GM12875 (cell line): ENCODE results near the gene RPS15.

Source experiments
- H3K4me3 ChIP-seq: one replicate; pipeline ENCODE4 v1.5.1; 2011; ENCODE audit warnings: low read depth, low read length, control low read depth
- TF ChIP-seq, protein P1 (sequence below): IDR thresholded peaks from 2 replicates; pipeline ENCODE4 v1.5.1; 2011; ENCODE audit warnings: low read depth, mild to moderate bottlenecking, control low read depth, inconsistent platforms, low read length, moderate library complexity, borderline replicate concordance; ENCODE audit not compliant: insufficient read depth

RPS15 gene

DNA sequence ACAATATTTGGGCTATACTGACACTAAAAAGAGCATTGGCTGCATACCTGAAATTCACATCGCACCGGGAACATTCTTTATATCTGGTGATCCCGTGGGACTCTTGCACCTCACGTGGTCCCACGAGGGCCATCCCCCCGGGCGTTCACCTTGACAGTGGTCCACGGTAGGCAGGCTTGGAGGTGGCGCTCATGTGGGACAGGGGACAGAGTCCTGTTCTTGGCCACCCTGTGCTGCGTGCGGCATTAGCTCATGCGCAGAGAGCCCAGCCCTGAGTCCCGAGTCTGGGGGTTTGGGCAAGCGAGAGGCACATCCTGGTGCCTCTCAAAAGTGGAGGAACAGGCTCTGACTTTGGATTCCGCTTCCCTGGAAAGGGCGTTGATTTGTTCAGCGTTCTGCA lies 44.4 kb upstream of the RPS15 start:
- no peak overlapping the region for H3K4me3 ChIP-seq
- TF ChIP-seq, protein P1, sequence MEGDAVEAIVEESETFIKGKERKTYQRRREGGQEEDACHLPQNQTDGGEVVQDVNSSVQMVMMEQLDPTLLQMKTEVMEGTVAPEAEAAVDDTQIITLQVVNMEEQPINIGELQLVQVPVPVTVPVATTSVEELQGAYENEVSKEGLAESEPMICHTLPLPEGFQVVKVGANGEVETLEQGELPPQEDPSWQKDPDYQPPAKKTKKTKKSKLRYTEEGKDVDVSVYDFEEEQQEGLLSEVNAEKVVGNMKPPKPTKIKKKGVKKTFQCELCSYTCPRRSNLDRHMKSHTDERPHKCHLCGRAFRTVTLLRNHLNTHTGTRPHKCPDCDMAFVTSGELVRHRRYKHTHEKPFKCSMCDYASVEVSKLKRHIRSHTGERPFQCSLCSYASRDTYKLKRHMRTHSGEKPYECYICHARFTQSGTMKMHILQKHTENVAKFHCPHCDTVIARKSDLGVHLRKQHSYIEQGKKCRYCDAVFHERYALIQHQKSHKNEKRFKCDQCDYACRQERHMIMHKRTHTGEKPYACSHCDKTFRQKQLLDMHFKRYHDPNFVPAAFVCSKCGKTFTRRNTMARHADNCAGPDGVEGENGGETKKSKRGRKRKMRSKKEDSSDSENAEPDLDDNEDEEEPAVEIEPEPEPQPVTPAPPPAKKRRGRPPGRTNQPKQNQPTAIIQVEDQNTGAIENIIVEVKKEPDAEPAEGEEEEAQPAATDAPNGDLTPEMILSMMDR: no peak

DNA sequence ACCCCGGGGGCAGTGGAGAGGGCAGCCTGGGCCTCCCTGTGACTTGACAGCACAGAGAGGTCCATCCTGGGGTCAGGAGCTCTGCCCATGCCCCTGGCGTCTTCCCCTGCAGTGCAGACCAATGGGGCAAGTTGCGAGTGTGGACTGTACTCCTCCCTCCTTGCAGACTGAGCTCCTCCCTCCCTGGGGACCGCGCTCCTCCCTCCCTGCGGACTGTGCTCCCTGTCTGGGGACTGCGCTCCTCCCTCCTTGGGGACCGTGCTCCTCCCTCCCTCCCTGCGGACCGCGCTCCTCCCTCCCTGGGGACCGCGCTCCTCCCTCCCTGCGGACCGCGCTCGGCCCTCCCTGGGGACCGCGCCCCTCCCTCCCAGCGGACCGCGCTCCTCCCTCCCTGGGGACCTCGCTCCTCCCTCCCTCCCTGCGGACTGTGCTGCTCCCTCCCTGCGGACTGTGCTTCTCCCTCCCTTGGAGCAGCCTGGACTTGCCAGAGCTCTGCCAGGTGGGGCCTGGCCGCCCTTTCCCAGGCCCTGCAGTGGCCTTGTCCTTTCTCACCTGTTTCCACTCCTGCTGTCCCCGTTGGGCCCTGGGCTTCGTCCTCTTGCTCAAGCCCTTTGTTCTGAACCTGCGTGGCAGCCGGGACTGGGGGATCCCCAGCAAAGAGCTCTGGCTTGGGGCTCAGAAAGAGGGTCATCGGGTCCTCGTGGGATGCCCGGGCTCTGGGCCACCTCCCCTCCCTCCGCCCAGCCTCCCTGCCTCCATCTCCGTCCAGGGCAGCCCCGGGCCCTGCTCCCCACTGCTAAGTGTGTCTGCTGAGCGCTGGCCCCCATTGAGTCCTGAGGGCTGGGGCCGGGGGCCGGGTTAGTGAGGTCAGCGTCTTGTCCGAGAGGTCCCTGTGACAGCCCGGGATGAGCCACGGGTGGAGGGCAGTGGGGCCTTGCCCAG lies 43.7 kb upstream of the RPS15 start:
- TF ChIP-seq, protein P1: no peak
- no peak overlapping the region for H3K4me3 ChIP-seq

DNA sequence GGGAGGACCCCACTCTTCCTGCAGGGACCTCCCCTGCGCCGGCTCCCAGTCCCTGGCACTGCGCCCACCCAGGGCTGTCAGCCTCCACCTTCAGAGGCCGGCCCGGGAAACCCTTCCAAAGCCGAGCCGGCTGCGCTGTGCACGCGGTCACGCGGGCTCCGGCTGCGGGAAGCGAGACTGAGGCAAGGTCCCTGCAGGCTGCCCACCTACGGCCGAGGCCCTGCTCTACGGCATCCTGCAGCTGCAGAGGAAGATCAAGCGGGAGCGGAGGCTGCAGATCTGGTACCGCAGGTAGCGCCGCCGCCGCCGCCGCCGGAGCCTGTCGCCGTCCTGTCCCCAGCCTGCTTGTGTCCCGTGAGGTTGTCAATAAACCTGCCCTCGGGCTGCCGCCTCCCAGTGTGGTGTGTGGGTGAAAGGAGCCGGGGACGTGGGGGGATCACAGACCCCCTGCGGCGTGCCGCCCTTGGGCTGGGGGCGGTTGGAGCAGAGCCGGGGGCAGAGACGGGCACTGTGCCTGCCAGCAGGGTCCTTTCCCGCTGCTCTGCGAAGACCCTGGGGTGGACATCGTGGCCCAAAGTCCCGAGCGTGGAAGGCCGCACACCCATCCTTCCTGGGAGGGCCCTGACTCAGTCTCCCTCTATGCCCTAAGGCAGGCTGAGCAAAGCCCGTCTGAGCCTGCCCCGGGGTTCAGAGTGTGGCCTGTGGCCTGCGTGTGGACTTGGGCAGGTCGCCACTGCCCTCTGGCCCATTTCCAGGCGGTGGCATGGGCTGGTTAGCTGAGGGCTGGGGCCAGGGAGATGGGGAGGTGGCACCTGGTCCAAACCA lies 42.8 kb upstream of the RPS15 start:
- TF ChIP-seq, protein P1: no peak
- H3K4me3 ChIP-seq: no peak overlapping the region

DNA sequence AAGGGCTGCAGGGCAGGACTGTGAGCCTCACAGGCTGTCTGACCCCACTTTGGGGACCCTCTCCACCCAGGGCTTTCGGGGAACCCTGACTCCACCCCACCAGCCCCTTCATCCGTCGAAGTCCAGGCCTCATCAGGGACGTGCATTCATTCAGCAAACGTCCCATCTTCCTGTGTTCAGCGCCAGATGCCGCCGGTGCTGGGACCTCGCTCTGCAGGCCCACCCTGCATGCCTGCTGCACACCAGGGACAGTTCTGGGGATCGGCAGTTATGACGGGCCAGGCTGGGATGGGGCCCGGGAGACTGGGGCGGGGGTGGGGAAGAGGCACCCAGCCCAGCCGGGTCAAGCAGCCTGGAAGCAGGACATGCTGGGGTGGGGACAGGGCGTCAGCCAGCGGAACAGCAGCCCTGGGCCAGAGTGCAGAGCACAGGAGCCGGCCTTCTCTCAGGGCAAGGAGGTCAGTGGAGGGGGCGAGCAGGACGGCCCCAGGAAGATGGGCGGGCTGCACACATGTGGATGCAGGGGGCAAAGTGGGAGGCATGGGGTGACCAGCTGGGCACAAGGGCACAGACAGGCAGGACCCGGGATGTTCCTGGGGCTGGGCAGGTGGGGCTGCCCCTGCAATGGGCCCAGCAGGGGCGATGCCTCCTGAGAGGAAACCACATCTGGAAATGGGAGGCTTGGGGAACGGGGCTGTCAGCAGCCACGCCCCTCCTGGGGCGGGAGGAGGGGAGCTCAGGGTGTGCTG lies 42.0 kb upstream of the RPS15 start:
- H3K4me3 ChIP-seq: no peak overlapping the region
- TF ChIP-seq, protein P1: no peak

DNA sequence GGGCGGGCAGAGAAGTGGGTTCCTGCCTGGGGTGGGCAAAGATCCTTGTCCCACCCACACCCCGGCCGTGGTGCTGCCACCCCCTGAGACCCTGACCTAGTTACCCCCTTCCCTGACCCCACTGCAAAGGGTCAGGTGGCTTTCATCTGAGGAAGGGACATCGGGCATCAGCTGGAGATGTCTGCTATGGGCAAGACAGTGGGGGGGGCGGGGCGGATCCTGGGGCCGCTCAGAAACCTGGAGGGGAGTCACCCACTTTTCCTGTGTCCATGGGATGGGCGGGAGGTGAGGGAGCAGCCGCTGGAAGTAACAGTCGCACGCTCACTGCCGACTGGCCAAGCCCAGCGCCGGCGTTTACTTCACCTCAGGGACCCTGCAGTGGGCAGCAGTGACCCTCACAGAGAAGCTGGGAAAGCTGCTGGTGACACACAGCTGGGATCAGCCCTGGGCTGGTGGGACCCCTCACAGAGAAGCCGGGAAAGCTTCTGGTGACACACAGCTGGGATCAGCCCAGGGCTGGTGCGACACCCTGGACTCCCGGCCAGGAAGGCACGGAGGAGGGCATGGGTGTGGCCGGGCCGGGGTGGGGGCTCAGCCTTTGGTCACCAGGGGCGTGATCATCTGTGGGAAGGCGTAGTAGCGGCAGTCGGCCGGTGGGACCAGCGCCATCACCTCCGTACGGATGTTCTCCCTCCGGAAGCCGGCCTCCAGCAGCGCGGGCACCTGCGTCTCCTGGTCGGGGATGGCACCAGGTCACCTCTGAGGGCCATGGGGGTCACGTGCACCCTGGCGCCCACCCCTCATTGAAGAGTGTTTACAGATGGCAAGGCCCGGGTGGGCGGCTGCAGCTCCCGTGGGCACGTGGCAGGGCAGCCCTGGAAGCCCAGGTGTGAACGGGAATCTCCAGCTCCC lies 41.2 kb upstream of the RPS15 start:
- TF ChIP-seq, protein P1: no peak
- no peak overlapping the region for H3K4me3 ChIP-seq

DNA sequence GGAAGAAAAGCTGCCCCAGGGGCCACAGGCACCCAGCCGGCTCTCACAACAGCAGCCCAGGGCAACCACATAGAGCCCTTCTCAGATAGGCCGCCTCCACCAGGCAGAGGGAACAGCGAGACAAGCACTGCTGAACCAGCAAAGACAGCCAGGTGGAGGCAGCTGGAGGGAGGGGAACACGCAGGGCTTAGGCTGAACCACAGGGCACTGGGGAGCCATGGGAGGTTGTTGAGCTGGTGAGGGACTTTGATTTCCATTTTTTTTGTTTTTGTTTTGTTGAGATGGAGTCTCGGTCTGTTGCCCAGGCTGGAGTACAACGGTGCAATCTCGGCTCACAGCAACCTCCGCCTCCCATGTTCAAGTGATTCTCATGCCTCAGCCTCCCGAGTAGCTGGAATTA lies 40.4 kb upstream of the RPS15 start:
- TF ChIP-seq, protein P1: no peak
- H3K4me3 ChIP-seq: no peak overlapping the region
